Activated T-helper 9 cell treated with anti-CD3 and anti-CD28 coated beads, Interleukin-2, amount 50 U/mL, for 16 hours (primary cell): ENCODE results near the gene LRRC27.
"Not testable (repeated sequence)": the region's sequence is repeated elsewhere in the genome, so short reads cannot be mapped to it uniquely, and the experiment has no call there.

ENCODE experiments used
- DNase-seq: peaks from one replicate; pipeline ENCODE4 v3.0.0-alpha.2; 2020; ENCODE audit warnings: low read depth

LRRC27 gene

GRCh38 chr10:132374612-132375011 lies 42.6 kb downstream of the LRRC27 start:
- DNase-seq: no peak

DNA sequence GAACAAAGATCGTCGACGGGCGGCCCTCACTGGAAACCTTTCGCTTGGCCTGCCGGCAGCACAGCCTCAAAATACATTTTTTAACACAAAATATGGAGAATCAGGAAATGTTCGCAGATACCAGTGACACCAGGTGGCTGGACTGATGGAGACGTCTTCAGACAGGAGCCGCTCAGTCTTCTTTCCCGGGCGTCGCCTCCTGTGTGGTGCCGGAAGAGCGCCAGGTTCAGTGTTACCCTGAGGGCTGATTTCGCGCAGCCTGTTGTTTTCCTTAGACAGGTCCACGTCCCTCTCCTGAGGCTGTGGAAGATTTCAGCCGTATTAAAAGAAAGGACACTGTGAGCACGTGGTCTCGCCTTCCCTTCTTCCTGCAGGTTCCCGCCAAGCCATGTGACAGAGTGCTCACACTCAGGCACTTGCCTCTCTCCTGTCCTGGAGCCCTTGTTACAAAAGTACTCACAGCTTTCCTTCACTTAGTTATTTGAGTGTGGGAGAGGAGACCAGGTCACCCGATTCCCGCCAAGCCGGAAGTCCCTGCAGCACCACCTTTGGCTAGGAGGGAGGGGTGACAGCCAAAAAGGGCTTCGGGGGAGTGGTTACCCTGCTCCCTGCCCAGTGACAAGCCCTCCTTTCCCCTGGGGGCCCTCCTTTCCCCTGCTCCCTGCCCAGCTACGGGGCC lies 43.3 kb downstream of the LRRC27 start:
- DNase-seq: no peak

DNA sequence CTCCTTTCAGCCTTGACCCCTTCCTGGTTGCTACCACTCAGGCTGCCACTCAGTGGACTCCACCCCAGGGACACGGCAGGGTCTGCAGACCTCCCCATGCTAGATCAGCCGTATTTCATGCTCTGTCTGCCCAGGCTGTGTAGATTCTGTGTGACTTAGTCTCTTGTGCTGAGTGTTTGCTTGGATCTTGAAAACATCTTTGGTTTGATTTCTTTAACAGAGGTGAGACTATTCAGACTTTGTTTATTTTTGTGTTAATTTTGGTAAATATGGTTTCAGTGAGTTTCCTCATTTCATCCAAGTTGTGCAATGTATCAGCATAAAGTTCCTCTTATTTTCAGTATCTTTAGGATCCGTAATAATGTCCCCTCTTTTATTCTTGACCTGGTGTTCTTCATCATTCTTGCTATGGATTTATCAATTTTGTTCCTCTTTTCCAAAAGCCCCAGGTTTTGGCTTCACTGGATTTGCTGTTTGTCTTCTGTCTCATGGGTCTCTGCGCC lies 43.9 kb downstream of the LRRC27 start:
- no peak for DNase-seq

- no peak for DNase-seq
Measured at GRCh38 chr10:132376394-132376851, 44.4 kb downstream of the LRRC27 start.

GRCh38 chr10:132377326-132377725 lies 45.3 kb downstream of the LRRC27 start:
- DNase-seq: no peak

DNA sequence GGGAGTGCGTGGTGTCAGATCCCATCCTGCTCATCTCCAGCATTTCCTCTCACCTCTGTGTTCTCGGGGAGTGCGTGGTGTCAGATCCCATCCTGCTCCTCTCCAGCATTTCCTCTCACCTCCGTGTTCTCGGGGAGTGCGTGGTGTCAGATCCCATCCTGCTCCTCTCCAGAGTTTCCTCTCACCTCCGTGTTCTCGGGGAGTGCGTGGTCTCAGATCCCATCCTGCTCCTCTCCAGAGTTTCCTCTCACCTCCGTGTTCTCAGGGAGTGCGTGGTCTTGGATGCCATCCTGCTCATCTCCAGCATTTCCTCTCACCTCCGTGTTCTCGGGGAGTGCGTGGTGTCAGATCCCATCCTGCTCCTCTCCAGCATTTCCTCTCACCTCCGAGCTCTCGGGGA lies 47.0 kb downstream of the LRRC27 start:
- DNase-seq: not testable (repeated sequence)

DNA sequence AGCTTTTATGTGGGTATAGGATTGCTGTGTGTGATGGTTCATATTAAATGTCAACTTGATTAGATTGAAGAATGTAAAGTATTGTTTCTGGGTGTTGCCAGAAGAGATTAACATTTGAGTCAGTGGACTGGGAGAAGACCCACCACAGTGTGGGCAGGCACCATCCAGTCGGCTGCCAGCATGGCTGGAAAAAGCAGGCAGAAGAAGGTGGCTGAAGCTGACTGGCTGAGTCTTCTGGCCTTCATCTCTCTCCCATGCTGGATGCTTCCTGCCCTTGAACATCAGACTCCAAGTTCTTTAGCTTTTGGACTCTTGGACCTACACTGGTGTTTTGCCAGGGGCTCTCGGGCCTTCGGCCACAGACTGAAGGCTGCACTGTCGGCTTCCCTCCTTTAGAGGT lies 49.0 kb downstream of the LRRC27 start:
- not testable (repeated sequence) for DNase-seq

DNA sequence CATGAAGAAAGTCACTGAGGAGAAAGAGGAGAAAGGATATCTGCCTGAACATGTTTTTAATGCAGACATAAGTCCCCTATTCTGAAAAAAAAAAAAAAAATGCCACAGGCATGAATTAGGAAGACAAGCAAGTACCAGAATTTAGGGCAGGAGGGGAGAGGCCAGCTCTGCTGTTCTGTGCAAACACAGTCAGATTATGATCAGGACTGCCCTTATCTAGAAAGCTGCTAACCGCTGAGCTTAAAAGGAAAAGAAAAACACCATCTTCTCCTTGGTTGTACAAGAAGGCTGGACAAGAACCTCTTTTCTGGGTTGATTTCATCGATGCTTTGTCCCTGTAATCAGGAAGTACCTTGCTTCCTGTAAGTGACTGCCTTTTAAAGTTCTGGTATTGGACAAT lies 49.7 kb downstream of the LRRC27 start:
- no peak for DNase-seq

DNA sequence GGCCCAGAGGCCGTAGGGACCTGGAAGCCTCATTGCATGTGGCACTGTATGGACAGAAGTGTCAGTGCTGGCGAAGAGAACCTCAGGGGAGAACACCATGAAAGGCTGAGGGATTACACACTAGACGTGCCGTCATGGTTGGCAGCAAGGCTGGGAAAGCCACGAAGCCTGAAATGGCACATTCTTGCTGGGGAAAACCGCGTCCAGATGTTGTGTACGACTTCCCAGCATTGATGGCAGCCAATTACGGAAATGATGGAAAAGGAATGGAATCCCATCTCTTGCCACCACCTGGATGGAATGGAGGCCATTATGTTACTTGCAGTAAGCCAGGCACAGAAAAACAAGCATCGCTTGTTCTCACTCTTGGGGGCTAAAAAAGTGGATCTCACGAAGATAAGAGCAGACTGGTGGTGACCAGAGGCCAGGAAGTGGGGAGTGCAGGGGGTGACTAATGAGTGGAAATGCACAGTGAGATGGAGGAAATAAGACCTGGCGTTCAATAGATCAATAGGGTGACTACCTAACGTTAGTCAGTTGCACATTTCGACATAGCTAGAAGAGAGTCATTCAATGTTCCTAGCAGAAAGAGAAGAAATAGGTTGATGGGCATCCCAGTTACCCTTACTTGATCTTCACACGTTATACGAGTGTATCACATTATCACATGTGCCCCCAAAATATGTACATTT lies 50.4 kb downstream of the LRRC27 start:
- no peak for DNase-seq

DNA sequence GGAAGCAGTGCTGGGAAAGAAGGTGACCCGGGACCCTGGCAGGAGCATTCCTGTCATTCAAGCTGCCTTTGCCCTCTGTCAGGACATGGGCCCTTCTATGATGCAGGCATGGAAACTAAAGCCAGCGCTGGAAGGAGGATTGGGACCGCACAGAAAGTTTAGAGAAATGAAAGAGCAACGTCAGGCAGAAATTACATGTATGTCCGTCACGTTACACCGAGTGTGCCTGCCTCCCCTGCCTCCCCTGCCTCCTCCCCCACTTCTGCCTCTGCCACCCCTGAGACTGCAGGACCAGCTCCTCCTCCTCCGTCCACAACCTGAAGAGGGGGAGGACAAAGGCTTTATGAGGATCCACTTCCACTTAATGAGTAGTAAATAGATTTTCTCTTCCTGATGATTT lies 51.1 kb downstream of the LRRC27 start:
- no peak for DNase-seq

- no peak for DNase-seq
Measured at GRCh38 chr10:132383751-132384196, 51.8 kb downstream of the LRRC27 start.

DNA sequence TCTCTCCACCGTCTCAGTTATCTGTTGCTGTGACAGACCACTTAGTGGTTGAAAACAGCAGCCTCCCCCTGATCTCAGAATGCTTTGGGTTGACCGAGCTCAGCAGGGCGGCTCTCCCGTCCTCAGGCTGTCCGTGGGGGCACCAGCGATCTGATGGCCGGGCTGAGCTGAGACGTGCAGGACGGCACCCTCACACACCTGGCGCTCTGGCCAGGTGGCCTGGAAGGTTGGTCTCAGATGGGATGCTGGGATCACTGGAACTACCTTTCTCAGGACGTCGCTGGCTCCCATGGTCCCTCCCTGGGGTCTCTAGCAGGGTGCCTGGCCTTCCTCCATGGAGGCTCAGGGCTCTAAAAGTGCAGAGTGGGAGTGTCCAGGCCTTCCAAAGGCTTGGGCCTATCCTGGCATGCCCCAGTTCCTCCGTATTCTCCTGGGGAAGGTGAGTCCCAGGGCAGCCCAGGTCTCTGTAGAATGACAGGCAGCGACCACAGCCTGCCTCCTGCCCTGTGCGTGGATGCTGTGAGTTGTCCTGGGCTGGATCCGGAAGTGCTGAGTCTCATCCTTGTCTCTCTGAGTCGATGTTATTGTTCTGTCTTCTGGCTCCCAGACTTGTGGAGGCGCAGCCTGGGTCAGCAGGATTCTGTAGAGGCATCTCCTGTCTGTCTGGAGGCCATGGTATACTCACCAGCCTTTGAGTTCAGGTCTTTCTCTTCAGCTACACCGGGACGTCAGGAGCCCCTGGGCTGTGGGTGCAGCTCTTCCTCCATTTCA lies 52.8 kb downstream of the LRRC27 start:
- no peak for DNase-seq

DNA sequence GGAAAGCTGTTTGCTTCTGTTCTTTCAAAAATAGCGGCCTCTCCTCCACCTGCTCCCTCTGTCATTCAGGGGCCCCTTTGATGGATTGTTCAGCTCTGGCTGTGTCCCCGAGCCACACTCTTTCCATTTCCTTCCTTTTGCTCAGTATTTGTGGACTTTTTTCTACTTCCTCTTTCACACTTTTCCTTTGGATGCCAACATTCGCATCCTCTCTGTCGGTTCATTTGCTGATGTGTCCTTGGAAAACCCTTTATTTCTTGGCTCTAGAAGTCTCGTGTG lies 53.3 kb downstream of the LRRC27 start:
- no peak for DNase-seq

DNA sequence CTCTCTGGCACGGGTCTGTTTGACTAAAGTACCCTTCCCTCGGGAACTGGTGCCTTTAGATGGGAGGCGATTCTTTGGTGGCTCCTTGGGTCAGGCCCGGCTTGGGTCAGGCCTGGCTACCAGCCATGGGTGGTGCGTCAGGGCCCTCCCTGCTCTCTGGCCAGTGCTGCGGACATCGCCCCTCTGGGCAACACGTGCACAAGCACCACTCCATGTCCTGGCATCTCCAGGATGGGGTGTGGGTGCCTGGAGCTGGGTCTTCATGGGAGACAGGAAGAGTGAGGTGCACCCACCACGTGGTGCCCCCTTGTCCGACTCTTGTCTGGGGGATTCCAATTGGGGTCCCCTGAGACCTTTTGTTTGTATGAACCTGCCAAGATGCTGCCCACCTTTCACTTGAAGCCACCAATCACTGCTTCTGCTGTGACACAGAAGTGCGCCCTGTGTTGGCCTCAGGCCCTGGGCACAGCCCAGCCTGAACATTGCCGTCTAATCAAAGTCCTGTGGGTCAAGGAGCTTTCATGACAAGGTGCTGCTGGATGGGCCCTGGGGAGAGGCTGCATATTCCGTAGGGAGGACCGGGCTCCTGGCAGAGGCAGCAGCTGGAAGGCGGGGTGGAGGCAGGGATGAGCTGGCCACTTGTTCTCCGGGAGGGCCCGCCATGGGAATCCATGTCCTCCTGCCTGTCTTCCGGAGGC lies 53.9 kb downstream of the LRRC27 start:
- no peak for DNase-seq

DNA sequence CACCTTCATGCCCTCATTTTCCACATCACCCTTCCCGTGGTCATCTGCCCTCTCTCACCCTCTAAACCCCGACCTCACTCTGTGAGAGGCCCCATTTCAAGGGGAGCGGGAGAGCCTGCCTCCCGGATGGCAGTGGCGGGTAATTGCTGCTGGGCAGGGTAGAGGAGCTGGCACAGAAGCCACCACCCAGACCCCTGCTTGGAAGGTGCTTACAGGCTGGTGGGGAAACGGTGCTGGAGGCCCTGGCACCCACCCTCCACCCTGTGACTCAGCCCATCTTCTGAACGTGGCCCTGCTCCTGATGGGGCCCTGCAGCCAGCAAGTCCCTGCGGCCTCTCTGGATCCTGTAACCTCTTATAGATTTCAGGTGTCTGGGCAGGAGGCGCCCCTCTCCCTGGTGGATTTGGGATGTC lies 54.4 kb downstream of the LRRC27 start:
- DNase-seq: no peak

- not testable (repeated sequence) for DNase-seq
Measured at GRCh38 chr10:132386896-132387295, 54.9 kb downstream of the LRRC27 start.

DNA sequence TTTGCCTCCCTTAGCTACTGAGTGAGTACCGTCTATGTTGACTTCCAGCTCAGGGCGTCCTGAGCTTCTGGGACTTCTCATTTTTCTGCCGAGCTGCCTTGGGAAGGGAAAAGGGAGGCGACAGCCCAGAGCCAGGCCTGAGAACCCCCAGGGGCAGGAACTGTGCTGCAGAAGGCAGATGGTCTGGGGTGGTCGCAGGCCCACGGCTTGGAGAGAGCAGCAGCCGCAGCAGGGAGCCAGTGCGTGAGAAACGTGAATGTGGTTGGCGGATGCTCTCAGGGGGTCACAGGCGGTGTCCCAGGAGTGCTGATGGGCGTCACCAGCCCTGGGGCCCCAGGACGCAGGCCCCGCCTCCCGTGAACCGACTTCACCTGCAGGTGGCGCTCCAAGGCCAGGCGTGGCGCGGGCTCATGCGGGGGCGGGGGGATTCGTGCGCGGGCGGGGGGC lies 55.8 kb downstream of the LRRC27 start:
- DNase-seq: peak; percentile 57

- DNase-seq: no peak
Measured at GRCh38 chr10:132388891-132389432, 57.0 kb downstream of the LRRC27 start.

GRCh38 chr10:132389433-132390169 lies 57.6 kb downstream of the LRRC27 start:
- DNase-seq: no peak

DNA sequence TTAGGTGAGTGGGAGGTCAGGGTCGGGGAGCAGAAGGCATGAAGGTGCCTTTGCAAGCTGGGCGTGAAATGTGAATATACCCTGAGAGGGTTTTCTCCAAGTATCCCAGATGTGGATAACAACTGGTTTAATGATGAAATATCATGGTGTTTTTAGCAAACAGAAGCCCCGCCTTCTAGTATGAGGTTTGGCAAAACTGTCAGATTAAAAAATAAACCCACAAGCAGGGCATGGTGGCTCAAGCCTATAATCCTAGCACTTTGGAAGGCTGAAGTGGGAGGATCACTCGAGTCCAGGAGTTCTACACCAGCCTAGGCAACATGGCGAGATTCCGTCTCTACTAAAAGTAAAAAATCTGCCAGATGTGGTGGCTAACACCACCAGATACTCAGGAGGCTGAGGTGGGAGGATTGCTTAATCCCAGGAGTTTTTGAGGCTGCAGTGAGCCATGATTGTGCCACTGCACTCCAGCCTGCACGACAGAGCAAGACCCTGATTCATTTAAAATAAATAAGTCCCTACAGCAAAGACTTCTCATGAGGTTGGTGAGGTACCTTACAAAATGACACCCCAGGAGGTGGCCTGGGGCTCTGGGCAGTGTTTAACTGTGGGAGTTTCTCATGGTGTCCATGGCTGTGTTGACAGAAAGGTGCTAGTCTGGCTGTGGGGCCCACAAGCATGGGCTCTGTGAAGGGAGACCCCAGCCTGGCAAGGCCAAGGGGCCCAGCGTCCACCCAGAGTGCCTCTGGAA lies 58.4 kb downstream of the LRRC27 start:
- no peak for DNase-seq
